Brain microvascular endothelial cell (primary cell): ENCODE results near the gene SLC5A5.

Source experiments
- DNase-seq: peaks from one replicate; pipeline ENCODE4 v3.0.0-alpha.2; 2020
- H3K27ac ChIP-seq: fragments of 250-450 bp; sonication (Bioruptor Pico); 2 replicates; pipeline ENCODE4 v1.5.1; 2020; ENCODE audit warnings: mild to moderate bottlenecking, moderate library complexity
- H3K27me3 ChIP-seq: fragments of 250-450 bp; sonication (Bioruptor Pico); replicated peaks from 2 replicates; pipeline ENCODE4 v1.5.1; 2020; ENCODE audit warnings: mild to moderate bottlenecking
- H3K36me3 ChIP-seq: fragments of 250-450 bp; sonication (Bioruptor Pico); replicated peaks from 2 replicates; pipeline ENCODE4 v1.5.1; 2020; ENCODE audit warnings: mild to moderate bottlenecking
- H3K4me3 ChIP-seq: 2 replicates; pipeline ENCODE4 v1.5.1; 2011; ENCODE audit warnings: low read depth, mild to moderate bottlenecking, control low read depth, low read length, moderate library complexity
- CTCF ChIP-seq: IDR thresholded peaks from 2 replicates; pipeline ENCODE4 v1.5.1; 2011; ENCODE audit warnings: low read depth, mild to moderate bottlenecking, moderate library complexity, low read length, control low read depth, inconsistent platforms; ENCODE audit errors: missing control alignments
- in situ Hi-C: cut with HindIII; loops from 2 replicates; pipeline ENCODE4 v1.10.0; 2017; ENCODE audit warnings: low sequenced_read_pairs, low pct_ligation_motif_present

SLC5A5 gene

GRCh38 chr19:17843292-17843827 lies 28.4 kb upstream of the SLC5A5 start:
- no peak overlapping the region for H3K27ac ChIP-seq
- in situ Hi-C loops: no loop called here

GRCh38 chr19:17843908-17844490 lies 27.7 kb upstream of the SLC5A5 start:
- Histone ChIP-seq H3K36me3 (no peaks in the 10 kb centered on the region), H3K4me3 (no peak overlapping the region), H3K27ac (no peak overlapping the region), H3K27me3 (no peaks in the 10 kb centered on the region)
- TF ChIP-seq CTCF: no peak
- in situ Hi-C loops: no loop called here
- DNase-seq: no peak

More at GRCh38 chr19:17843292-17843827, 28.4 kb upstream of the SLC5A5 start:
- no peaks in the 10 kb centered on the region for H3K36me3 ChIP-seq
- no peak for TF ChIP-seq CTCF
- H3K4me3 ChIP-seq: no peak overlapping the region
- H3K27me3 ChIP-seq: no peaks in the 10 kb centered on the region
- no peak for DNase-seq

GRCh38 chr19:17846146-17846545 lies 25.6 kb upstream of the SLC5A5 start:
- DNase-seq: no peak
- Histone ChIP-seq H3K36me3 (no peaks in the 10 kb centered on the region), H3K27me3 (no peaks in the 10 kb centered on the region), H3K27ac (no peak overlapping the region), H3K4me3 (no peak overlapping the region)
- TF ChIP-seq CTCF: no peak
- in situ Hi-C loops: no loop called here

GRCh38 chr19:17847538-17848366 lies 24.0 kb upstream of the SLC5A5 start, which contains the start of gene JAK3:
TSS of gene JAK3 (minus strand) at chr19:17847982. CDS start at chr19:17844417, 3,565 bp downstream.
- Histone ChIP-seq H3K27me3 (no peaks in the 10 kb centered on the region), H3K27ac (peak within 1 kb of the TSS; percentile 2), H3K36me3 (no peaks in the 10 kb centered on the region), H3K4me3 (peak within 1 kb of the TSS; percentile 50)
- DNase-seq: peak; percentile 48
- in situ Hi-C loops: no loop called here
- TF ChIP-seq CTCF: no peak

GRCh38 chr19:17848595-17849292 lies 23.0 kb upstream of the SLC5A5 start:
- no peak for TF ChIP-seq CTCF
- in situ Hi-C loops: no loop called here
- H3K36me3 ChIP-seq: no peaks in the 10 kb centered on the region
- H3K27me3 ChIP-seq: no peaks in the 10 kb centered on the region
- DNase-seq: no peak
- H3K27ac ChIP-seq: no peak overlapping the region
- no peak overlapping the region for H3K4me3 ChIP-seq
